PC-9 (cell line): ENCODE data around the gene ADAM23. TPM values are rescaled to one million over a fixed set of nuclear protein-coding genes. Genes with fewer than 3 reads are reported as not detected.

Source experiments
- BruUV-seq: library from RNA; stranded (reverse); fragments of 400-500 nt; replicated peaks from 2 replicates; lab custom pipeline; 2021; lab: Mats Ljungman, UMichigan
- CTCF ChIA-PET: fragments of 300-600 bp; sonication (Branson Sonifier 250); formaldehyde crosslinking; loops from one replicate; lab custom pipeline; 2022; ENCODE audit warnings: antibody characterized with exemption; lab: Charles Lee
- POLR2A ChIA-PET: fragments of 300-600 bp; sonication (Branson Sonifier 250); formaldehyde crosslinking; loops from one replicate; lab custom pipeline; 2022; ENCODE audit warnings: antibody characterized with exemption; ENCODE audit not compliant: unreplicated experiment; lab: Charles Lee
- DNase-seq, 2 experiments: peaks; one replicate each; pipeline versions ENCODE4 v3.0.0 to v3.0.0-alpha.2; 2015 to 2022; ENCODE audit warnings: mixed read lengths in 1 of 2
- H2AFZ ChIP-seq: fragments of 200-600 bp; sonication (generic); 2 replicates; pipeline ENCODE4 v1.8.1; 2017; ENCODE audit warnings: antibody characterized with exemption
- H3F3A ChIP-seq: fragments of 200-600 bp; sonication (generic); 2 replicates; pipeline ENCODE4 v1.8.1; 2017; ENCODE audit warnings: antibody characterized with exemption, mild to moderate bottlenecking, low read depth; ENCODE audit not compliant: insufficient read depth
- H3K27ac ChIP-seq: fragments of 200-600 bp; sonication (generic); 2 replicates; pipeline ENCODE4 v1.6.1; 2016; ENCODE audit warnings: mixed run types
- H3K27me3 ChIP-seq: fragments of 200-600 bp; sonication (generic); 2 replicates; pipeline ENCODE4 v1.6.1; 2016; ENCODE audit warnings: low read depth, mixed run types; ENCODE audit not compliant: insufficient read depth
- H3K36me3 ChIP-seq: fragments of 200-600 bp; sonication (generic); 2 replicates; pipeline ENCODE4 v1.6.1; 2016; ENCODE audit warnings: low read depth, mixed run types
- H3K4me1 ChIP-seq: fragments of 200-600 bp; sonication (generic); replicated peaks from 2 replicates; pipeline ENCODE4 v1.6.1; 2016; ENCODE audit warnings: mixed run types; ENCODE audit not compliant: insufficient read depth
- H3K4me2 ChIP-seq: fragments of 200-600 bp; sonication (generic); 2 replicates; pipeline ENCODE4 v1.6.1; 2017; ENCODE audit warnings: mixed run types
- H3K4me3 ChIP-seq: fragments of 200-600 bp; sonication (generic); 2 replicates; pipeline ENCODE4 v1.6.1; 2016; ENCODE audit warnings: mixed run types
- H3K79me2 ChIP-seq: fragments of 200-600 bp; sonication (generic); 2 replicates; pipeline ENCODE4 v1.6.1; 2017; ENCODE audit warnings: low read depth, mixed run types
- H3K9me2 ChIP-seq: fragments of 200-600 bp; sonication (generic); 2 replicates; pipeline ENCODE4 v1.8.1; 2017; ENCODE audit warnings: mild to moderate bottlenecking; ENCODE audit not compliant: insufficient read depth
- H3K9me3 ChIP-seq: fragments of 200-600 bp; sonication (generic); 2 replicates; pipeline ENCODE4 v1.8.1; 2016; ENCODE audit warnings: low read depth; ENCODE audit not compliant: insufficient read depth
- H4K20me1 ChIP-seq: fragments of 200-600 bp; sonication (generic); 2 replicates; pipeline ENCODE4 v1.8.1; 2017; ENCODE audit not compliant: insufficient read depth
- EZH2 ChIP-seq: fragments of 200-600 bp; sonication (generic); IDR thresholded peaks from 2 replicates; pipeline ENCODE4 v1.8.0; 2017; ENCODE audit warnings: antibody characterized with exemption, low read depth
- intact Hi-C: fragments of 100-400 bp; cut with micrococcal nuclease; formaldehyde crosslinking; loops from one replicate; pipeline ENCODE4 v1.10.0; 2022; ENCODE audit not compliant: unreplicated experiment
- total RNA-seq: library from RNA; stranded (reverse); gene quantifications from 2 replicates; pipeline ENCODE4 v1.2.3, GENCODE V29; 2021
- TF ChIP-seq, protein P1 (sequence below): fragments of 200-600 bp; sonication (generic); conservative IDR thresholded peaks from 2 replicates; pipeline ENCODE4 v1.6.1; 2017; ENCODE audit warnings: mixed run types, antibody characterized with exemption, mild to moderate bottlenecking, moderate library complexity

ADAM23 gene
- total RNA-seq, 1 experiment from 2014 or later: 12.0 TPM

DNA sequence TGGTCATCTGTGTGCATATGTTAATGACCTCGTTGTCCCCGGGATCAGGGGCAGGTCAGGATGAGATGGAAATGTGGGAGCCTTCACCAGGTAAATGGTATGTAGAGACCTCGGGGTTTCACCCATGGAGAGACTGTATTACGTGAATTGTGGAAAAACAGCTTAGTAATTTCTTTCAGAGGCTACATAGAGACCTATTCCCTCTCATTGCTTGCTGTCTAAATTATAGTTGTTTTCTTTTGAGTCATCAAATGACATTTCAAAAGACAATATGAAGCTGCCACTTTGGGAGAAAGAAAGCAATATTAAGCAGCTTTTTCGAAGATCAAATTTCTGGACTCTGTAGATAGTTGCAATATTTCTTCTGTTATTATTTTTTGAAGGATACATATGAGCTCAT, 20.4 kb downstream of the ADAM23 start:
- TF ChIP-seq, protein P1, sequence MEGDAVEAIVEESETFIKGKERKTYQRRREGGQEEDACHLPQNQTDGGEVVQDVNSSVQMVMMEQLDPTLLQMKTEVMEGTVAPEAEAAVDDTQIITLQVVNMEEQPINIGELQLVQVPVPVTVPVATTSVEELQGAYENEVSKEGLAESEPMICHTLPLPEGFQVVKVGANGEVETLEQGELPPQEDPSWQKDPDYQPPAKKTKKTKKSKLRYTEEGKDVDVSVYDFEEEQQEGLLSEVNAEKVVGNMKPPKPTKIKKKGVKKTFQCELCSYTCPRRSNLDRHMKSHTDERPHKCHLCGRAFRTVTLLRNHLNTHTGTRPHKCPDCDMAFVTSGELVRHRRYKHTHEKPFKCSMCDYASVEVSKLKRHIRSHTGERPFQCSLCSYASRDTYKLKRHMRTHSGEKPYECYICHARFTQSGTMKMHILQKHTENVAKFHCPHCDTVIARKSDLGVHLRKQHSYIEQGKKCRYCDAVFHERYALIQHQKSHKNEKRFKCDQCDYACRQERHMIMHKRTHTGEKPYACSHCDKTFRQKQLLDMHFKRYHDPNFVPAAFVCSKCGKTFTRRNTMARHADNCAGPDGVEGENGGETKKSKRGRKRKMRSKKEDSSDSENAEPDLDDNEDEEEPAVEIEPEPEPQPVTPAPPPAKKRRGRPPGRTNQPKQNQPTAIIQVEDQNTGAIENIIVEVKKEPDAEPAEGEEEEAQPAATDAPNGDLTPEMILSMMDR: no peak
- no peak for TF ChIP-seq EZH2
- Histone ChIP-seq H3K4me3 (no peak overlapping the region), H3F3A (no peaks in the 10 kb centered on the region), H3K4me1 (no peaks in the 10 kb centered on the region), H4K20me1 (no peaks in the 10 kb centered on the region), H2AFZ (no peak overlapping the region), H3K79me2 (no peaks in the 10 kb centered on the region), H3K27me3 (no peaks in the 10 kb centered on the region), H3K36me3 (no peaks in the 10 kb centered on the region), H3K27ac (no peak overlapping the region), H3K9me3 (no peaks in the 10 kb centered on the region), H3K4me2 (no peak overlapping the region), H3K9me2 (no peaks in the 10 kb centered on the region)
- DNase-seq: no peak
- intact Hi-C loops: no loop called here
- ChIA-PET CTCF (no interaction called here), POLR2A (interaction anchor here (0.6 kb wide), 1 partner anchor 9 kb away, joined by 5 read pairs; no protein-coding TSS in a partner anchor)
- no TSS peak for BruUV-seq

DNA sequence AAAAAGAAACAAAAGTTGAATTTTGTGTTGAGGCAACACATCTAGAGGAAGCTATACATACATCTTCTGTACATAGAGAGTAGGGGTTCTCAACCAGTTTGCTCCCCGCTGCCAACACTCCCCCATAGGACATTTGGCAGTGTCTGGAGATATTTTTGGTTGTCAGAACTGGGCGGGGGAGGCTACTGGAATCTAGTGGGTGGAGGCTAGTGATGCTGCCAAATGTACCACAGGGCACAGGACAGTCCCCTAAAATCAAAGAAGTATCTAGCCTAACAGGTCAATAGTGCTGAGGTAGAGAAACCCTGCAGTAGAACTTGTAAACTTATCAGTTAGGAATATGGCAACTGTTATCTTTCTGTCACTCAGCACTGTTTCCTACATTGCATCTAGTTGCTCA, 21.3 kb downstream of the ADAM23 start:
- no TSS peak for BruUV-seq
- CTCF ChIA-PET: no interaction called here

DNA sequence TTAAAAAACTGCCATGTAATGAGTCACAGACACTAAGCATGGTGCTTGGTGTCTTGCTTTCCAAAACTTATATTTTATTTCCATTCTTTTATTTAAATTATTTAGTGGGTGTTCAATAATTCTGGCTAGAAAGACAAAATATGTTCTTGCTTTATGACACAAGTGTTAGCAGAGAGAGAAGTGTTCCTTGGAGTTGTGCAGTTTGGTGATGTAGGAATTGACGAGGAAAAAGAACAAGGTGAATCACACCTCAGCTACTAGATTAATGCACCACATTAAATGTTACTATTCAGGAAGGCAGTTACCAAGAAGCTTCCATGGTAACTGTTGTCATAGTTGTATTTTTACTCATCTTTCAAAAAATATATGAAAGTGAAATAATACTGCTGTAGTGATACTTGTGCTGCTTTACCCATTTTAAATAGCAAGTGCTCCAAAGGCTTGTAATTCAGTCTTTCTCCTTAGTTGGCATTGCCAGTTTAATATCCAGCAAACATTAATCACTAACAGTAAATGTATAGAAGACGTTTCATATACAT, 28.3 kb downstream of the ADAM23 start:
- ChIA-PET CTCF (no interaction called here), POLR2A (no interaction called here)
- no peaks in the 10 kb centered on the region for H3K36me3 ChIP-seq
- TF ChIP-seq EZH2: no peak
- TF ChIP-seq, protein P1: no peak
- H4K20me1 ChIP-seq: no peaks in the 10 kb centered on the region
- BruUV-seq: no TSS peak
- no peaks in the 10 kb centered on the region for H3F3A ChIP-seq
- H3K4me2 ChIP-seq: no peak overlapping the region
- H2AFZ ChIP-seq: no peak overlapping the region
- no peaks in the 10 kb centered on the region; the same call in 1 of the 2 replicates for H3K9me2 ChIP-seq
- intact Hi-C loops: no loop called here
- no peak overlapping the region for H3K4me3 ChIP-seq
- no peaks in the 10 kb centered on the region for H3K4me1 ChIP-seq
- no peak overlapping the region for H3K27ac ChIP-seq
- no peaks in the 10 kb centered on the region for H3K27me3 ChIP-seq
- H3K79me2 ChIP-seq: no peaks in the 10 kb centered on the region
- no peak for DNase-seq
- H3K9me3 ChIP-seq: no peaks in the 10 kb centered on the region

More for the DNA sequence above, 21.3 kb downstream of the ADAM23 start:
- Histone ChIP-seq H3K9me2 (no peaks in the 10 kb centered on the region), H3K4me1 (no peaks in the 10 kb centered on the region), H3K4me3 (no peak overlapping the region), H3K79me2 (no peaks in the 10 kb centered on the region), H3K27me3 (no peaks in the 10 kb centered on the region), H4K20me1 (no peaks in the 10 kb centered on the region), H2AFZ (no peak overlapping the region), H3K4me2 (no peak overlapping the region), H3K36me3 (no peaks in the 10 kb centered on the region), H3K27ac (no peak overlapping the region), H3K9me3 (no peaks in the 10 kb centered on the region), H3F3A (no peaks in the 10 kb centered on the region)
- no peak for TF ChIP-seq EZH2
- TF ChIP-seq, protein P1: no peak
- no peak for DNase-seq
- POLR2A ChIA-PET: interaction anchor here (0.7 kb wide), 1 partner anchor 702 kb away, joined by 3 read pairs; no protein-coding TSS in a partner anchor
- intact Hi-C loops: no loop called here
